Astrocyte (in vitro differentiated cells and primary cell): Measurements from ENCODE around the gene UBR3.

ENCODE experiments used
- CTCF ChIP-seq: IDR thresholded peaks from 2 replicates; pipeline ENCODE4 v1.5.1; 2011; ENCODE audit warnings: low read depth, mild to moderate bottlenecking, inconsistent platforms, low read length, moderate library complexity; ENCODE audit not compliant: insufficient read depth
- EZH2 ChIP-seq: IDR thresholded peaks from 2 replicates; pipeline ENCODE4 v1.6.1; 2012; ENCODE audit warnings: mild to moderate bottlenecking, low read length, inconsistent platforms; ENCODE audit not compliant: insufficient read depth

GRCh38 chr2:169834401-169834800, 7.1 kb downstream of the UBR3 start:
- TF ChIP-seq CTCF (no peak), EZH2 (no peak)
